ENCODE measurements around the gene FAM161A. TPM values are rescaled to one million over a fixed set of nuclear protein-coding genes. Genes with fewer than 3 reads are reported as not detected.

Gene FAM161A
- total and polyA plus RNA-seq, 3 donors from 2014 or later, result 13.3 to 24.7 (median 18.2) TPM

DNA sequence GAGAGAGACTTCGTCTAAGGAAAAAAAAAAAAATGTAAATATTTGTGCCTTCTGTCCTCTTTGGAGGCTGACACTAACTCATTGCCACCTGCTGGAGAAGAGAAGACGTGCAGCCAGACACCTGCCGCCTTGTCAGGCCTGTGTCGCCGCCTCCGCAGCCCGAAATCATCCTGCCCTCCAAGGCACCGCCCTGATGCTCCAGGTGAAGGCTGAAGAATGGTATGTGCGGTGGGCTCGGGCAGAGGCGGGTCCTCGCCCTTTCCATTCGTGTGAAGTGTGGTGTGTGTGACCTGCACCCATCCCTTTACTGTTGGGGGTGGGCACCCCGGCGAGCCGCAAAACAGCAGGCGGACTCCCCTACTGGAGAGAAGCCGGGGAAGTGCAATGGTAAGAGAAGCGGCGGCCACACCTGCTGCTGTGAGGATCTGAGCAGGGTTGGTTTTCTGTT is 60.4 kb downstream of the FAM161A start:
- WGBS, 2 donors, result 7 to 9% methylated on average over 5 to 20 of the region's 20 CpGs
- H3K36me3 ChIP-seq (ENCODE audit: low read depth, missing control alignments), result no peaks in the 10 kb centered on the region
- DNase-seq, result peak; percentile 74
- H3K4me1 ChIP-seq, result no peaks in the 10 kb centered on the region
- intact Hi-C loops (cut with DNase I; ENCODE audit: low total_unique reads), result no loop called here
- H3K4me3 ChIP-seq, result peak overlapping the region in 1 of 2 donors; percentile 8
- TF ChIP-seq, protein P1, sequence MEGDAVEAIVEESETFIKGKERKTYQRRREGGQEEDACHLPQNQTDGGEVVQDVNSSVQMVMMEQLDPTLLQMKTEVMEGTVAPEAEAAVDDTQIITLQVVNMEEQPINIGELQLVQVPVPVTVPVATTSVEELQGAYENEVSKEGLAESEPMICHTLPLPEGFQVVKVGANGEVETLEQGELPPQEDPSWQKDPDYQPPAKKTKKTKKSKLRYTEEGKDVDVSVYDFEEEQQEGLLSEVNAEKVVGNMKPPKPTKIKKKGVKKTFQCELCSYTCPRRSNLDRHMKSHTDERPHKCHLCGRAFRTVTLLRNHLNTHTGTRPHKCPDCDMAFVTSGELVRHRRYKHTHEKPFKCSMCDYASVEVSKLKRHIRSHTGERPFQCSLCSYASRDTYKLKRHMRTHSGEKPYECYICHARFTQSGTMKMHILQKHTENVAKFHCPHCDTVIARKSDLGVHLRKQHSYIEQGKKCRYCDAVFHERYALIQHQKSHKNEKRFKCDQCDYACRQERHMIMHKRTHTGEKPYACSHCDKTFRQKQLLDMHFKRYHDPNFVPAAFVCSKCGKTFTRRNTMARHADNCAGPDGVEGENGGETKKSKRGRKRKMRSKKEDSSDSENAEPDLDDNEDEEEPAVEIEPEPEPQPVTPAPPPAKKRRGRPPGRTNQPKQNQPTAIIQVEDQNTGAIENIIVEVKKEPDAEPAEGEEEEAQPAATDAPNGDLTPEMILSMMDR (IDR thresholded peaks at IDR 0.05), result peak; percentile 46 to 53 (median 46)
- TF ChIP-seq POLR2A (IDR thresholded peaks at IDR 0.05), result no peak
- no peaks in the 10 kb centered on the region for H3K27me3 ChIP-seq
- no peak overlapping the region for H3K27ac ChIP-seq
- no peaks in the 10 kb centered on the region for H3K9me3 ChIP-seq

DNA sequence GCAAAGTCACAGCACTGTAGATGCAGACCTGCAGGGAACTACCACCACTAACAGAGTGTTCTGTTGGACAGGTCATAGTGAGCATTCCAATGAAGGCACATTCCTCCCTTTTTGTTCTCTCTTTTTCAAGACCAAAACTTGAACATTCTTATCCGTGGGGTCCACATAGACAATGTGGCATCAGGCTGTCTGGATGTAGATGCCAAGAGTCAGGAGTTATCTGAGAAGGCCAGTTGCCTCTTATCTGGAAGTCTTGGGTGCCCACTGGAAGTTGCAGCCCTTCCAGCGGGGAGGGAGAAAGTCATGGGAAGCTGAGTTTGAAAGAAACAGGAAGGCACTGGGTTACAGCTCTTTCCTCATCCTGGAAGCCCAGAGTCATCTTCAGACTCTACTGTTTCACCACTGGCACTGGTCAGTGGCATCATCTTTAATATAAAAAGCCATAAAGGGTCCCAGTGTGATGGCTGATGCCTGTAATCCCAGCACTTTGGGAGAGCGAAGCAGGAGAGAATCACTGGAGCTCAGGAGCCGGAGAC is 61.4 kb downstream of the FAM161A start:
- intact Hi-C loops (cut with DNase I; ENCODE audit: low total_unique reads), result no loop called here
- Histone ChIP-seq H3K27me3 (no peaks in the 10 kb centered on the region), H3K9me3 (no peaks in the 10 kb centered on the region), H3K4me1 (no peaks in the 10 kb centered on the region), H3K4me3 (no peak overlapping the region), H3K36me3 (ENCODE audit: low read depth, missing control alignments) (no peaks in the 10 kb centered on the region), H3K27ac (no peak overlapping the region)
- no peak for DNase-seq
- no peak for TF ChIP-seq POLR2A (IDR thresholded peaks at IDR 0.05)
- TF ChIP-seq, protein P1 (IDR thresholded peaks at IDR 0.05), result no peak
- 75 to 93% methylated on average over 3 to 4 of the region's 4 CpGs for WGBS, 2 donors

DNA sequence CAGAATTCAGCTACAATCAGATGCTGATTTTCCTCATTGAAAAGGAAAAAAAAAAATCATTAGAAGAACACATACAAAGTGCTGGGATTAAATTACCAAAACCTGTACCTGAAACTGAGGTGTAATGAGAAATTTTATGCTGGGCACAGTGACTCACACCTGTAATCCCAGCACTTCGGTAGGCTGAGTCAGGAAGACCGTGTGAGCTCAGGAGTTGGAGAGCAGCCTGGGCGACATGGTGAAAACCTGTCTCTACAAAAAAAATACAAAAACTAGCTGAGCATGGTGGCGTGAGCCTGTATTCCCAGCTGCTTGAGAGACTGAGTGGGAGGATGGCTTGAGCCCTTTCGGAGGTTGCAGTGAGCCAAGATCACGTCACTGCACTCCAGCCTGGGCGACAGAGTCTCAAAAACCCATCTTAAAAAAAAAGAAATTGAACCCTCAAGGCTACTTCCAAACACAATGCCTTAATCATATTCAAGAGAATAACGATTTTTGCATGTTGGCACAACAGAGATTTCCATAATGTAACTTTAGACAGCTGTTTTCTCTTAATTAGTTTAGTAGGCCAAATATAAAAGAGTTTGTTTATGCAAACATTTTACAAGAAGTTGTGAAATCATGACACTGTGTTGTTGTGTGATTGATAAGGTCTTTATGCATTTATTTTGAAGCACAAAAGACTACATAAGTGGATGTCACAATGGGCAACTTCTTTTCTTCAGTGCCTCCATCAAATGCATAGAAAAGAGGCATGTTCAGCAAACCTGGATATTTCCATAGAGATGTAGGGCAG is 63.9 kb downstream of the FAM161A start:
- Histone ChIP-seq H3K27ac (no peak overlapping the region), H3K9me3 (no peaks in the 10 kb centered on the region), H3K36me3 (ENCODE audit: low read depth, missing control alignments) (no peaks in the 10 kb centered on the region), H3K27me3 (no peaks in the 10 kb centered on the region), H3K4me1 (no peaks in the 10 kb centered on the region), H3K4me3 (no peak overlapping the region)
- WGBS, 2 donors, result 86 to 88% methylated on average over 8 of the region's 8 CpGs
- no peak for TF ChIP-seq POLR2A (IDR thresholded peaks at IDR 0.05)
- TF ChIP-seq, protein P1 (IDR thresholded peaks at IDR 0.05), result no peak
- DNase-seq, result no peak
- intact Hi-C loops (cut with DNase I; ENCODE audit: low total_unique reads), result no loop called here

DNA sequence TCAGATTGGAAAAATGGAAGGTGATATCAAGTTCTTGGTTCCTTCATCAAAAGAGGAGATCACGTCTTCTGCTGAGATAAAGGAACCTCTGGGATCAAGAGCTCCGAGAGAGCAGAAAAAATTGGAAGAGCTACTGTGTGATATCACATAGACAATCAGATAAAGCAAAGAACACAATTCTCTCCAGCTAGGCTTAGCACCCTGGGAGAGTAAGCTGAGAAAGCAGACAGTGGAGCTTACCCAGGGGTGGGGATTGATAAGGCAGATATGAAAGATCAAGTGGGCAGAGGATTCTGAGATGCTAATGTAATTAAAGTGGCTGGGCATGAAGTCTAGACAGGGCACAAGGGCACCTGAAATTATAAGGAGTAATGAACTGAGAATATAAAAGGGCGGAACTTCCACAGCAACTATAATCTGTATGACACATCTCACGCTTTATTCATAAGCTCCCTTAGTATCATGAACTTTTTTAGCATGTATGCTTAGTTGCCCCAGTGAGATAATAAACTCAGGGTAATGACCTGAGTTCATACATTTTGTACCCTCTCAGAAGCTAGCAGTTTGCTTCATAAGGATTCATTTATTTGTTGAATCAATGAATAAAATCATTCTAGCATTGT is 65.8 kb downstream of the FAM161A start:
- WGBS, 2 donors, result 81 to 86% methylated on average over 4 of the region's 4 CpGs
- TF ChIP-seq, protein P1 (IDR thresholded peaks at IDR 0.05), result no peak
- TF ChIP-seq POLR2A (IDR thresholded peaks at IDR 0.05), result no peak
- Histone ChIP-seq H3K9me3 (no peaks in the 10 kb centered on the region), H3K4me3 (no peak overlapping the region), H3K27ac (no peak overlapping the region), H3K27me3 (no peaks in the 10 kb centered on the region), H3K4me1 (no peaks in the 10 kb centered on the region), H3K36me3 (ENCODE audit: low read depth, missing control alignments) (no peaks in the 10 kb centered on the region)
- intact Hi-C loops (cut with DNase I; ENCODE audit: low total_unique reads), result no loop called here
- DNase-seq, result no peak

Data from testis (tissue), 3 donors.